ENCODE results near the gene CALCA.

GRCh38 chr11:14969901-14970323 is 2.2 kb downstream of the CALCA start:
- TF ChIP-seq CTCF (optimal IDR thresholded peaks at IDR 0.05 in 1 of 3, IDR thresholded peaks at IDR 0.05 in 1 of 3, conservative IDR thresholded peaks at IDR 0.05 in 1 of 3; ENCODE audit: extremely low read depth in 1 of 3, insufficient read depth in 2 of 3, low read length in 3 of 3), result peak; percentile 52 to 89 (median 73)
- no peak for TF ChIP-seq EZH2 (IDR thresholded peaks at IDR 0.05; ENCODE audit: low read length)
